ENCODE results near the gene MED25. TPM values are rescaled to one million over a fixed set of nuclear protein-coding genes. Genes with fewer than 3 reads are reported as not detected.
A peak's percentile ranks its signal among the peaks of the same experiment; 100 is the strongest.

The MED25 gene
- total and polyA plus RNA-seq, 2 of the 4 experiments (the other 2 are of a cell fraction): 4.7 to 38.5 TPM

DNA sequence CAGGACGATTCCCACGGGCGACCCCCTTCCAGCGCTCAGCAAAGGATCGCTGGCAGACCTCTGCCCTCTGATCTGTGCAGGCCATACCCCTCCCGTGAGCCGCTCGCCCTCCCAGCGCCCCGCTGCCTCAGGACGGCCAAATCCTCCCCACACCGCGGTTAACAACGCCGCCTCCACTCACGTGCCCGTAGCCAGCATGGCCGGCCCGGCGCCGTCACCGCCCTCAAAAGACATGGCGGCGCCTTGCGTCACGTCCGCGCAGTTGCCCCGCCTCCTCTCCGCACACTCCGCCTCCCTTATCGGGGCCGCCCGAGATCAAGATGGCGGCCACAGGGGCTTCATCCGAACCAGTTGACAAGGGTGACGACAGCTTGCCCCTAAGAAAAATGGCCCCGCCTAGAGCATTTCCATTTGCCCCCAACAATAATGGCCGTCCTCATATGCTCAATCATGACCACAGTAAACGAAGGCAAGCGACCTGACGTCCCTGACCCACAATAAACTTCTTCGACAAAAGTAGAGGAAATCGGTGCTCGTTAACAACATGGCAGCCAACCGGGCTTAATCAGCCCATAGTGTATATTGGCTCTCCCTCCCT is 58.4 kb downstream of the MED25 start (continued):
- TF ChIP-seq RAD21 (IDR thresholded peaks at IDR 0.05; ENCODE audit: low read length) (no peak), POLR2A (IDR thresholded peaks at IDR 0.05; ENCODE audit: low read depth, low read length) (no peak)

DNA sequence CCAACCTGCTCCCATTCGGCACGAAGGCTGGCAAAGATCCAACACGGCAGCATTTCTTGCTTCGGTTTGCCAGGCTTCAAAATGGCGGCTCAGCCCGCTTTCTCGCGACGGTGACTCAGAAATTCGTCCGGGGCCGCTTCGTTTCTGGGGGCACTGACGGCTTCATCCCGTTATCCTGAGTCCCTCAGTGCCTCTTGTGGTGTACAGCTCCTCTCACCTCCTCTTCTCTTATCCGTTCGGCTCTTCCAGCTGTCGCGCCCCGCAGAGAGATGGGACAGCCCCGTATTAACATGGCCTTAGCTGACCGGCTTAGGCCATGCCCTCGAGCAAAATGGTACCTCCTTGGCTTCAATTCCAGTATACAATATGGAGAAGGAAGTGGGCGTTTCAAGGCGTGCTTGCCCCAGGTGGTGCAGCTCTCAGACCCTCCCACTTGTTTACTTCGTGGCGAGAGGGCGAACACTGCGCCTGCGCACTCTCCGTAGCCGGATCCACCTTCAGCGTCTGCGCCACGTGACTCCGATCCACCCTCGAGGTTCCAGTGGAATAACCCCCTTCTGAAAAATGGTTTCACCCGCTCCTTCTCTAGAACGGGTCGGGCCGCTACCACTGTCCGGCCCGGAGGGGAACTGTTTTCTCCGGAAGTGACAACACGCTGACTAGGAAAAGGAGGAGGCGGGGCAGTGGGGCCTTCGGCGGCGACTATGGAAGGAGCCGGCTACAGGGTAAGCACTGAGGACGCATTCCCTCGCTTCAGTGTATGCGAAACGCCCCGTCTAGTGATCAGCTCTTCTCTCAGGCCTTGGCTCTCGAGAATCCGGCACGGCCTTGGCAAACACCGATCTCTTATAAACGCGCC is 59.2 kb downstream of the MED25 start, which contains the start of the genes AKT1S1 and TBC1D17:
Gene AKT1S1, minus strand, starts transcription at position 336 of the 859 bp plus-strand sequence. CDS start 4,060 bp downstream, outside the sequence.
Gene TBC1D17, plus strand, starts transcription at position 683 of the 859 bp plus-strand sequence. Its CDS starts 22 bp downstream, at position 705.
- Histone ChIP-seq H3K23ac (ENCODE audit: low read depth, low read length) (peak within 1 kb of the TSS; percentile 99), H2BK120ac (ENCODE audit: low read depth, low read length) (peak within 1 kb of the TSS; percentile 99), H2BK15ac (ENCODE audit: low read depth, low read length) (peak within 1 kb of the TSS; percentile 100), H2AK9ac (replicated peaks; ENCODE audit: low read depth, low read length, poor library complexity) (peak within 1 kb of the TSS; percentile 100), H3K79me1 (ENCODE audit: low read depth in 1 of 2, low read length in 2 of 2) (peaks cover 22 to 50% of the 10 kb centered on the region in 2 experiments), H3K27ac (ENCODE audit: insufficient read depth, low read length) (peak within 1 kb of the TSS; percentile 97), H4K91ac (ENCODE audit: insufficient read depth, low read depth, low read length) (peak within 1 kb of the TSS; percentile 99), H3K36me3 (ENCODE audit: control insufficient read depth, insufficient read depth, low read length) (peaks cover 25% of the 10 kb centered on the region; the same call in 1 of the 2 replicates), H3K4me1 (ENCODE audit: control insufficient read depth, insufficient read depth, low read length) (peaks cover 7% of the 10 kb centered on the region), H2BK5ac (ENCODE audit: low read depth, low read length, poor library complexity, severe bottlenecking) (peak within 1 kb of the TSS; percentile 97), H3K18ac (ENCODE audit: low read depth, low read length) (peak within 1 kb of the TSS; percentile 92), H3K27me3 (ENCODE audit: control insufficient read depth, insufficient read depth, low read length) (no peaks in the 10 kb centered on the region), H2AFZ (replicated peaks; ENCODE audit: low read length, poor library complexity) (peak within 1 kb of the TSS; percentile 99), H3K4ac (ENCODE audit: low read depth, low read length) (peak within 1 kb of the TSS; percentile 99), H4K20me1 (ENCODE audit: insufficient read depth, low read length) (no peaks in the 10 kb centered on the region; the same call in 1 of the 2 replicates), H2AK5ac (ENCODE audit: low read depth, low read length) (peak within 1 kb of the TSS; percentile 97), H4K8ac (ENCODE audit: low read depth in 2 of 2, low read length in 2 of 2) (peak within 1 kb of the TSS; percentile 97 to 99), H4K5ac (ENCODE audit: low read depth, low read length) (peak within 1 kb of the TSS; percentile 98), H3K4me3 (ENCODE audit: insufficient read depth, low read depth, low read length) (peak within 1 kb of the TSS; percentile 63), H3K56ac (ENCODE audit: extremely low read depth, insufficient read depth, low read length) (peak within 1 kb of the TSS; percentile 99), H3K9me3 (ENCODE audit: control insufficient read depth, insufficient read depth, low read length) (no peaks in the 10 kb centered on the region), H3K9me1 (ENCODE audit: insufficient read depth, low read length) (peaks cover 10% of the 10 kb centered on the region), H3K4me2 (ENCODE audit: low read depth, low read length) (peak within 1 kb of the TSS; percentile 99), H3K14ac (replicated peaks; ENCODE audit: low read depth, low read length) (peak within 1 kb of the TSS; percentile 100), H3K9ac (ENCODE audit: low read depth, low read length) (peak within 1 kb of the TSS; percentile 97), H2BK20ac (ENCODE audit: low read depth, low read length) (peak within 1 kb of the TSS; percentile 99)
- CTCF ChIA-PET: no interaction called here
- intact Hi-C loops (cut with micrococcal nuclease): loop anchor here (5.0 kb wide), 1 partner anchor 150 kb away; the partner anchor contains the start of genes VRK3 and ZNF473
- ATAC-seq (ENCODE audit: low read depth) (peak; percentile 68), DNase-seq (peak; percentile 100)
- POLR2A ChIA-PET (ENCODE audit: unreplicated experiment): interaction anchor here (0.6 to 1.3 kb wide), 3 partner anchors 11 to 347 kb away, joined by 4 to 9 read pairs (median 6); no protein-coding TSS in a partner anchor
- BruUV-seq (replicated peaks): TSS peak; percentile 62
- dilution Hi-C loops (cut with HindIII; ENCODE audit: low sequenced_read_pairs, unreplicated experiment): no loop called here
- in situ Hi-C loops (cut with MboI; ENCODE audit: low sequenced_read_pairs): no loop called here
- WGBS, 2 experiments (ENCODE audit: extremely low coverage in 2 of 2, insufficient read length in 1 of 2): 1% methylated on average over 16 of the region's 61 CpGs; no CpG with 5 or more reads in 1 of the 2 experiments
- TF ChIP-seq, protein P1, sequence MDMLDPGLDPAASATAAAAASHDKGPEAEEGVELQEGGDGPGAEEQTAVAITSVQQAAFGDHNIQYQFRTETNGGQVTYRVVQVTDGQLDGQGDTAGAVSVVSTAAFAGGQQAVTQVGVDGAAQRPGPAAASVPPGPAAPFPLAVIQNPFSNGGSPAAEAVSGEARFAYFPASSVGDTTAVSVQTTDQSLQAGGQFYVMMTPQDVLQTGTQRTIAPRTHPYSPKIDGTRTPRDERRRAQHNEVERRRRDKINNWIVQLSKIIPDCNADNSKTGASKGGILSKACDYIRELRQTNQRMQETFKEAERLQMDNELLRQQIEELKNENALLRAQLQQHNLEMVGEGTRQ (IDR thresholded peaks at IDR 0.05; ENCODE audit: low read depth, low read length): peak; percentile 99
- TF ChIP-seq SMC3 (IDR thresholded peaks at IDR 0.05; ENCODE audit: low read depth, low read length) (no peak; the same call in 1 of the 2 replicates), RAD21 (IDR thresholded peaks at IDR 0.05; ENCODE audit: low read length) (no peak), MXI1 (IDR thresholded peaks at IDR 0.05; ENCODE audit: borderline replicate concordance, low read depth, low read length) (peak; percentile 79), MAFK (IDR thresholded peaks at IDR 0.05; ENCODE audit: low read depth, low read length) (peak; percentile 54), RFX5 (IDR thresholded peaks at IDR 0.05; ENCODE audit: low read depth, low read length) (no peak), CHD1 (IDR thresholded peaks at IDR 0.05; ENCODE audit: low read depth, low read length) (peak; percentile 98; the same call in 1 of the 2 replicates), RCOR1 (IDR thresholded peaks at IDR 0.05; ENCODE audit: insufficient replicate concordance, low read length) (no peak), NFE2L2 (IDR thresholded peaks at IDR 0.05; ENCODE audit: low read depth, low read length) (peak; percentile 28; the same call in 1 of the 2 replicates), FOS (IDR thresholded peaks at IDR 0.05; ENCODE audit: low read depth, low read length) (no peak; the same call in 1 of the 2 replicates), MAZ (IDR thresholded peaks at IDR 0.05; ENCODE audit: borderline replicate concordance, low read depth, low read length) (0 out of 2 replicates have a peak, but pooled peaks have one; percentile 52), CEBPB (IDR thresholded peaks at IDR 0.05; ENCODE audit: low read depth, low read length) (no peak), BHLHE40 (IDR thresholded peaks at IDR 0.05; ENCODE audit: low read depth, low read length) (peak; percentile 99)

Measured in IMR-90 (cell line).